ENCODE measurements around the gene PRR16. TPM values are rescaled to one million over a fixed set of nuclear protein-coding genes. Genes with fewer than 3 reads are reported as not detected.

Gene PRR16
- total and polyA plus RNA-seq, 4 donors: 6.5 to 26.8 (median 12.4) TPM

GRCh38 chr5:120550358-120550757, 86.3 kb downstream of the PRR16 start:
- Histone ChIP-seq H3K9me3 (ENCODE audit: control insufficient read depth, low read length) (no peaks in the 10 kb centered on the region), H3K4me1 (ENCODE audit: control insufficient read depth in 1 of 2, insufficient read depth in 2 of 2, low read length in 2 of 2) (peaks cover 0 to 3% of the 10 kb centered on the region in 2 donors), H3K27ac (ENCODE audit: low read depth in 1 of 2, low read length in 2 of 2) (no peak overlapping the region), H3K36me3 (ENCODE audit: control insufficient read depth in 1 of 2, insufficient read depth in 2 of 2, low read length in 1 of 2) (no peaks in the 10 kb centered on the region), H3K4me3 (ENCODE audit: low read length in 2 of 2) (no peak overlapping the region), H3K27me3 (ENCODE audit: control insufficient read depth in 1 of 2, insufficient read depth in 2 of 2, low read length in 1 of 2) (no peaks in the 10 kb centered on the region)
- 93 to 100% methylated on average over 2 of the region's 2 CpGs for WGBS, 2 donors
- ATAC-seq (ENCODE audit: low FRiP score) (no peak), DNase-seq (no peak)
- intact Hi-C loops (cut with DNase I): no loop called here

- Histone ChIP-seq H3K4me1 (ENCODE audit: control insufficient read depth in 1 of 2, insufficient read depth in 2 of 2, low read length in 2 of 2) (peaks cover 0 to 3% of the 10 kb centered on the region in 2 donors), H3K9me3 (ENCODE audit: control insufficient read depth, low read length) (no peaks in the 10 kb centered on the region), H3K27ac (ENCODE audit: low read depth in 1 of 2, low read length in 2 of 2) (no peak overlapping the region), H3K4me3 (ENCODE audit: low read length in 2 of 2) (no peak overlapping the region), H3K36me3 (ENCODE audit: control insufficient read depth in 1 of 2, insufficient read depth in 2 of 2, low read length in 1 of 2) (no peaks in the 10 kb centered on the region), H3K27me3 (ENCODE audit: control insufficient read depth in 1 of 2, insufficient read depth in 2 of 2, low read length in 1 of 2) (no peaks in the 10 kb centered on the region)
- WGBS, 2 donors: 91% methylated on average over 3 of the region's 3 CpGs
- no peak for ATAC-seq (ENCODE audit: low FRiP score)
- intact Hi-C loops (cut with DNase I): no loop called here
- DNase-seq: no peak
Measured at GRCh38 chr5:120552638-120553037, 88.5 kb downstream of the PRR16 start.

- WGBS, 2 donors: 47 to 58% methylated on average over 2 of the region's 2 CpGs
- Histone ChIP-seq H3K4me3 (ENCODE audit: low read length in 2 of 2) (no peak overlapping the region), H3K9me3 (ENCODE audit: control insufficient read depth, low read length) (no peaks in the 10 kb centered on the region), H3K36me3 (ENCODE audit: control insufficient read depth in 1 of 2, insufficient read depth in 2 of 2, low read length in 1 of 2) (no peaks in the 10 kb centered on the region), H3K4me1 (ENCODE audit: control insufficient read depth in 1 of 2, insufficient read depth in 2 of 2, low read length in 2 of 2) (peaks cover 0 to 2% of the 10 kb centered on the region in 2 donors), H3K27me3 (ENCODE audit: control insufficient read depth in 1 of 2, insufficient read depth in 2 of 2, low read length in 1 of 2) (no peaks in the 10 kb centered on the region), H3K27ac (ENCODE audit: low read depth in 1 of 2, low read length in 2 of 2) (no peak overlapping the region)
- DNase-seq: no peak
- no peak for ATAC-seq (ENCODE audit: low FRiP score)
- intact Hi-C loops (cut with DNase I): no loop called here
Measured at GRCh38 chr5:120555345-120555744, 91.2 kb downstream of the PRR16 start.

GRCh38 chr5:120564013-120564412, 99.9 kb downstream of the PRR16 start:
- intact Hi-C loops (cut with DNase I): no loop called here
- 91 to 96% methylated on average over 4 of the region's 4 CpGs for WGBS, 2 donors

GRCh38 chr5:120567066-120567465, 103.0 kb downstream of the PRR16 start:
- WGBS, 2 donors: 49 to 63% methylated on average over 1 of the region's 1 CpG
- DNase-seq (no peak), ATAC-seq (ENCODE audit: low FRiP score) (no peak)
- Histone ChIP-seq H3K9me3 (ENCODE audit: control insufficient read depth, low read length) (no peaks in the 10 kb centered on the region), H3K36me3 (ENCODE audit: control insufficient read depth in 1 of 2, insufficient read depth in 2 of 2, low read length in 1 of 2) (no peaks in the 10 kb centered on the region), H3K27me3 (ENCODE audit: control insufficient read depth in 1 of 2, insufficient read depth in 2 of 2, low read length in 1 of 2) (no peaks in the 10 kb centered on the region), H3K27ac (ENCODE audit: low read depth in 1 of 2, low read length in 2 of 2) (no peak overlapping the region), H3K4me1 (ENCODE audit: control insufficient read depth in 1 of 2, insufficient read depth in 2 of 2, low read length in 2 of 2) (no peaks in the 10 kb centered on the region), H3K4me3 (ENCODE audit: low read length in 2 of 2) (no peak overlapping the region)
- intact Hi-C loops (cut with DNase I): no loop called here

More at GRCh38 chr5:120564013-120564412, 99.9 kb downstream of the PRR16 start:
- Histone ChIP-seq H3K27me3 (ENCODE audit: control insufficient read depth in 1 of 2, insufficient read depth in 2 of 2, low read length in 1 of 2) (no peaks in the 10 kb centered on the region), H3K27ac (ENCODE audit: low read depth in 1 of 2, low read length in 2 of 2) (no peak overlapping the region), H3K4me3 (ENCODE audit: low read length in 2 of 2) (no peak overlapping the region), H3K4me1 (ENCODE audit: control insufficient read depth in 1 of 2, insufficient read depth in 2 of 2, low read length in 2 of 2) (no peaks in the 10 kb centered on the region), H3K36me3 (ENCODE audit: control insufficient read depth in 1 of 2, insufficient read depth in 2 of 2, low read length in 1 of 2) (no peaks in the 10 kb centered on the region), H3K9me3 (ENCODE audit: control insufficient read depth, low read length) (no peaks in the 10 kb centered on the region)
- ATAC-seq (ENCODE audit: low FRiP score) (no peak), DNase-seq (no peak)

GRCh38 chr5:120567921-120568320, 103.8 kb downstream of the PRR16 start:
- DNase-seq (no peak), ATAC-seq (ENCODE audit: low FRiP score) (no peak)
- Histone ChIP-seq H3K4me3 (ENCODE audit: low read length in 2 of 2) (no peak overlapping the region), H3K27ac (ENCODE audit: low read depth in 1 of 2, low read length in 2 of 2) (no peak overlapping the region), H3K9me3 (ENCODE audit: control insufficient read depth, low read length) (no peaks in the 10 kb centered on the region), H3K4me1 (ENCODE audit: control insufficient read depth in 1 of 2, insufficient read depth in 2 of 2, low read length in 2 of 2) (no peaks in the 10 kb centered on the region), H3K36me3 (ENCODE audit: control insufficient read depth in 1 of 2, insufficient read depth in 2 of 2, low read length in 1 of 2) (no peaks in the 10 kb centered on the region), H3K27me3 (ENCODE audit: control insufficient read depth in 1 of 2, insufficient read depth in 2 of 2, low read length in 1 of 2) (no peaks in the 10 kb centered on the region)
- intact Hi-C loops (cut with DNase I): no loop called here
- WGBS, 2 donors: 86 to 93% methylated on average over 4 of the region's 4 CpGs

GRCh38 chr5:120568711-120569110, 104.6 kb downstream of the PRR16 start:
- no peaks in the 10 kb centered on the region for H3K4me1 ChIP-seq (ENCODE audit: control insufficient read depth in 1 of 2, insufficient read depth in 2 of 2, low read length in 2 of 2)
- ATAC-seq (ENCODE audit: low FRiP score): no peak
- no peak overlapping the region for H3K27ac ChIP-seq (ENCODE audit: low read depth in 1 of 2, low read length in 2 of 2)
- no peaks in the 10 kb centered on the region for H3K9me3 ChIP-seq (ENCODE audit: control insufficient read depth, low read length)
- no peaks in the 10 kb centered on the region for H3K27me3 ChIP-seq (ENCODE audit: control insufficient read depth in 1 of 2, insufficient read depth in 2 of 2, low read length in 1 of 2)
- H3K4me3 ChIP-seq (ENCODE audit: low read length in 2 of 2): no peak overlapping the region
- intact Hi-C loops (cut with DNase I): no loop called here
- H3K36me3 ChIP-seq (ENCODE audit: control insufficient read depth in 1 of 2, insufficient read depth in 2 of 2, low read length in 1 of 2): no peaks in the 10 kb centered on the region
- no peak for DNase-seq

- no peaks in the 10 kb centered on the region for H3K36me3 ChIP-seq (ENCODE audit: control insufficient read depth in 1 of 2, insufficient read depth in 2 of 2, low read length in 1 of 2)
- no peak overlapping the region for H3K27ac ChIP-seq (ENCODE audit: low read depth in 1 of 2, low read length in 2 of 2)
- WGBS, 2 donors: 90 to 91% methylated on average over 1 of the region's 1 CpG
- H3K9me3 ChIP-seq (ENCODE audit: control insufficient read depth, low read length): no peaks in the 10 kb centered on the region
- ATAC-seq (ENCODE audit: low FRiP score) (no peak), DNase-seq (no peak)
- no peaks in the 10 kb centered on the region for H3K4me1 ChIP-seq (ENCODE audit: control insufficient read depth in 1 of 2, insufficient read depth in 2 of 2, low read length in 2 of 2)
- H3K27me3 ChIP-seq (ENCODE audit: control insufficient read depth in 1 of 2, insufficient read depth in 2 of 2, low read length in 1 of 2): no peaks in the 10 kb centered on the region
- intact Hi-C loops (cut with DNase I): no loop called here
- no peak overlapping the region for H3K4me3 ChIP-seq (ENCODE audit: low read length in 2 of 2)
Measured at GRCh38 chr5:120576588-120576987, 112.5 kb downstream of the PRR16 start.

- H3K36me3 ChIP-seq (ENCODE audit: control insufficient read depth in 1 of 2, insufficient read depth in 2 of 2, low read length in 1 of 2): no peaks in the 10 kb centered on the region
- DNase-seq: no peak
- H3K27me3 ChIP-seq (ENCODE audit: control insufficient read depth in 1 of 2, insufficient read depth in 2 of 2, low read length in 1 of 2): no peaks in the 10 kb centered on the region
- H3K4me1 ChIP-seq (ENCODE audit: control insufficient read depth in 1 of 2, insufficient read depth in 2 of 2, low read length in 2 of 2): no peaks in the 10 kb centered on the region
- intact Hi-C loops (cut with DNase I): no loop called here
- no peak for ATAC-seq (ENCODE audit: low FRiP score)
- H3K9me3 ChIP-seq (ENCODE audit: control insufficient read depth, low read length): no peaks in the 10 kb centered on the region
- 40 to 72% methylated on average over 2 of the region's 2 CpGs for WGBS, 2 donors
- no peak overlapping the region for H3K4me3 ChIP-seq (ENCODE audit: low read length in 2 of 2)
- H3K27ac ChIP-seq (ENCODE audit: low read depth in 1 of 2, low read length in 2 of 2): no peak overlapping the region
Measured at GRCh38 chr5:120582635-120583034, 118.5 kb downstream of the PRR16 start.
